ENCODE results near the gene PRDM16.
A peak's percentile ranks its signal among the peaks of the same experiment; 100 is the strongest.

The PRDM16 gene

GRCh38 chr1:3246251-3246650, 177.2 kb downstream of the PRDM16 start:
- H3K9ac ChIP-seq (ENCODE audit: low read depth, low read length), result no peak overlapping the region
- H3K36me3 ChIP-seq (ENCODE audit: insufficient read depth, low read length), result no peaks in the 10 kb centered on the region
- no peaks in the 10 kb centered on the region for H3K4me1 ChIP-seq (ENCODE audit: insufficient read depth, low read length)
- H3K9me3 ChIP-seq (ENCODE audit: control insufficient read depth, insufficient read depth, low read length), result no peaks in the 10 kb centered on the region

- Histone ChIP-seq H3K9ac (ENCODE audit: low read depth, low read length) (peak overlapping the region; percentile 30; the same call in 1 of the 2 replicates), H3K9me3 (ENCODE audit: control insufficient read depth, insufficient read depth, low read length) (no peaks in the 10 kb centered on the region), H3K4me1 (ENCODE audit: insufficient read depth, low read length) (no peaks in the 10 kb centered on the region), H3K36me3 (ENCODE audit: insufficient read depth, low read length) (no peaks in the 10 kb centered on the region)
Observed at GRCh38 chr1:3247521-3248121, 178.6 kb downstream of the PRDM16 start.

GRCh38 chr1:3248155-3249141, 179.4 kb downstream of the PRDM16 start:
- no peaks in the 10 kb centered on the region for H3K36me3 ChIP-seq (ENCODE audit: insufficient read depth, low read length)
- no peaks in the 10 kb centered on the region for H3K4me1 ChIP-seq (ENCODE audit: insufficient read depth, low read length)
- no peaks in the 10 kb centered on the region for H3K9me3 ChIP-seq (ENCODE audit: control insufficient read depth, insufficient read depth, low read length)
- H3K9ac ChIP-seq (ENCODE audit: low read depth, low read length), result no peak overlapping the region

GRCh38 chr1:3249231-3249630, 180.2 kb downstream of the PRDM16 start:
- Histone ChIP-seq H3K4me1 (ENCODE audit: insufficient read depth, low read length) (no peaks in the 10 kb centered on the region), H3K9me3 (ENCODE audit: control insufficient read depth, insufficient read depth, low read length) (no peaks in the 10 kb centered on the region), H3K36me3 (ENCODE audit: insufficient read depth, low read length) (no peaks in the 10 kb centered on the region), H3K9ac (ENCODE audit: low read depth, low read length) (no peak overlapping the region)

GRCh38 chr1:3249631-3250501, 180.9 kb downstream of the PRDM16 start:
- Histone ChIP-seq H3K9me3 (ENCODE audit: control insufficient read depth, insufficient read depth, low read length) (no peaks in the 10 kb centered on the region), H3K9ac (ENCODE audit: low read depth, low read length) (no peak overlapping the region), H3K4me1 (ENCODE audit: insufficient read depth, low read length) (no peaks in the 10 kb centered on the region), H3K36me3 (ENCODE audit: insufficient read depth, low read length) (no peaks in the 10 kb centered on the region)

- Histone ChIP-seq H3K4me1 (ENCODE audit: insufficient read depth, low read length) (no peaks in the 10 kb centered on the region), H3K36me3 (ENCODE audit: insufficient read depth, low read length) (no peaks in the 10 kb centered on the region), H3K9ac (ENCODE audit: low read depth, low read length) (no peak overlapping the region)
Observed at GRCh38 chr1:3250624-3251023, 181.6 kb downstream of the PRDM16 start.

GRCh38 chr1:3251099-3251806, 182.2 kb downstream of the PRDM16 start:
- Histone ChIP-seq H3K4me1 (ENCODE audit: insufficient read depth, low read length) (no peaks in the 10 kb centered on the region), H3K9ac (ENCODE audit: low read depth, low read length) (no peak overlapping the region), H3K36me3 (ENCODE audit: insufficient read depth, low read length) (no peaks in the 10 kb centered on the region), H3K9me3 (ENCODE audit: control insufficient read depth, insufficient read depth, low read length) (no peaks in the 10 kb centered on the region)

More at GRCh38 chr1:3250624-3251023, 181.6 kb downstream of the PRDM16 start:
- H3K9me3 ChIP-seq (ENCODE audit: control insufficient read depth, insufficient read depth, low read length), result no peaks in the 10 kb centered on the region

GRCh38 chr1:3251807-3252428, 182.9 kb downstream of the PRDM16 start:
- H3K4me1 ChIP-seq (ENCODE audit: insufficient read depth, low read length), result no peaks in the 10 kb centered on the region
- H3K9me3 ChIP-seq (ENCODE audit: control insufficient read depth, insufficient read depth, low read length), result no peaks in the 10 kb centered on the region
- no peaks in the 10 kb centered on the region for H3K36me3 ChIP-seq (ENCODE audit: insufficient read depth, low read length)
- H3K9ac ChIP-seq (ENCODE audit: low read depth, low read length), result no peak overlapping the region

- Histone ChIP-seq H3K4me1 (ENCODE audit: insufficient read depth, low read length) (no peaks in the 10 kb centered on the region), H3K9me3 (ENCODE audit: control insufficient read depth, insufficient read depth, low read length) (no peaks in the 10 kb centered on the region; the same call in 1 of the 2 replicates), H3K9ac (ENCODE audit: low read depth, low read length) (no peak overlapping the region), H3K36me3 (ENCODE audit: insufficient read depth, low read length) (no peaks in the 10 kb centered on the region)
Observed at GRCh38 chr1:3255680-3256079, 186.7 kb downstream of the PRDM16 start.

GRCh38 chr1:3257788-3258187, 188.8 kb downstream of the PRDM16 start:
- Histone ChIP-seq H3K4me1 (ENCODE audit: insufficient read depth, low read length) (no peaks in the 10 kb centered on the region), H3K36me3 (ENCODE audit: insufficient read depth, low read length) (no peaks in the 10 kb centered on the region), H3K9ac (ENCODE audit: low read depth, low read length) (no peak overlapping the region), H3K9me3 (ENCODE audit: control insufficient read depth, insufficient read depth, low read length) (no peaks in the 10 kb centered on the region; the same call in 1 of the 2 replicates)

GRCh38 chr1:3258386-3259003, 189.5 kb downstream of the PRDM16 start:
- no peaks in the 10 kb centered on the region for H3K4me1 ChIP-seq (ENCODE audit: insufficient read depth, low read length)
- no peaks in the 10 kb centered on the region; the same call in 1 of the 2 replicates for H3K9me3 ChIP-seq (ENCODE audit: control insufficient read depth, insufficient read depth, low read length)
- no peaks in the 10 kb centered on the region for H3K36me3 ChIP-seq (ENCODE audit: insufficient read depth, low read length)
- H3K9ac ChIP-seq (ENCODE audit: low read depth, low read length), result no peak overlapping the region

GRCh38 chr1:3259020-3259419, 190.0 kb downstream of the PRDM16 start:
- Histone ChIP-seq H3K9me3 (ENCODE audit: control insufficient read depth, insufficient read depth, low read length) (no peaks in the 10 kb centered on the region; the same call in 1 of the 2 replicates), H3K4me1 (ENCODE audit: insufficient read depth, low read length) (no peaks in the 10 kb centered on the region), H3K9ac (ENCODE audit: low read depth, low read length) (no peak overlapping the region), H3K36me3 (ENCODE audit: insufficient read depth, low read length) (no peaks in the 10 kb centered on the region)
